ENCODE measurements around the gene TTC39A. TPM values are rescaled to one million over a fixed set of nuclear protein-coding genes. Genes with fewer than 3 reads are reported as not detected.

Gene TTC39A
- total RNA-seq, 1 donor from 2014 or later: 0.28 TPM

- H3K9me3 Mint-ChIP-seq: no peaks in the 10 kb centered on the region
- DNase-seq: no peak
- peaks cover 4% of the 10 kb centered on the region for H3K27me3 Mint-ChIP-seq
- H3K4me1 Mint-ChIP-seq: peaks cover 14% of the 10 kb centered on the region
- no peak overlapping the region for H3K4me3 Mint-ChIP-seq
- H3K36me3 Mint-ChIP-seq (ENCODE audit: low read depth): no peaks in the 10 kb centered on the region
- intact Hi-C loops (cut with micrococcal nuclease): no loop called here
- no peak overlapping the region for H3K27ac Mint-ChIP-seq
Observed at GRCh38 chr1:51316113-51316845, 14.1 kb downstream of the TTC39A start.

DNA sequence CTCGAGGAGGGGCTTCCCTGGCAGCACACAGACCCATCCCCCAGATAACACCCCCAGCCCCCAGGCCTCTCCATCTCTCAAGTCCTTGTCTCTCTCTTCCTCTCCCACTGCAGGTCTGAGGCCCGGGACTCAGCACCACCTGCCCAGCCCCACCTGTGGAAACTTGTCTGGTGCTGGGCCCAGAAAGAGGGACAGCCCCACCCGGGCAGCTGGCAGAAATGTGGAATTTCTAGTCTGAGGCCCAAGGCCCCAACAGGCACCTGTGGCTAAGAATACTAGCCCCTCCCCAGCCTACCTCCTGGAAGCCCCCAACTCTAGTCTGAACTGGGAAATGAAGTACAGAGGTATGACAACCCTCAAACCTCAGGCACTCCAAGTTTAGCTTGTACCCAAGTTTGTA, 15.4 kb downstream of the TTC39A start:
- H3K27me3 Mint-ChIP-seq: peaks cover 4% of the 10 kb centered on the region
- H3K27ac Mint-ChIP-seq: peak overlapping the region; percentile 14
- no peak overlapping the region for H3K4me3 Mint-ChIP-seq
- no peak for DNase-seq
- intact Hi-C loops (cut with micrococcal nuclease): no loop called here
- no peaks in the 10 kb centered on the region for H3K36me3 Mint-ChIP-seq (ENCODE audit: low read depth)
- H3K4me1 Mint-ChIP-seq: peaks cover 18% of the 10 kb centered on the region
- no peaks in the 10 kb centered on the region for H3K9me3 Mint-ChIP-seq

DNA sequence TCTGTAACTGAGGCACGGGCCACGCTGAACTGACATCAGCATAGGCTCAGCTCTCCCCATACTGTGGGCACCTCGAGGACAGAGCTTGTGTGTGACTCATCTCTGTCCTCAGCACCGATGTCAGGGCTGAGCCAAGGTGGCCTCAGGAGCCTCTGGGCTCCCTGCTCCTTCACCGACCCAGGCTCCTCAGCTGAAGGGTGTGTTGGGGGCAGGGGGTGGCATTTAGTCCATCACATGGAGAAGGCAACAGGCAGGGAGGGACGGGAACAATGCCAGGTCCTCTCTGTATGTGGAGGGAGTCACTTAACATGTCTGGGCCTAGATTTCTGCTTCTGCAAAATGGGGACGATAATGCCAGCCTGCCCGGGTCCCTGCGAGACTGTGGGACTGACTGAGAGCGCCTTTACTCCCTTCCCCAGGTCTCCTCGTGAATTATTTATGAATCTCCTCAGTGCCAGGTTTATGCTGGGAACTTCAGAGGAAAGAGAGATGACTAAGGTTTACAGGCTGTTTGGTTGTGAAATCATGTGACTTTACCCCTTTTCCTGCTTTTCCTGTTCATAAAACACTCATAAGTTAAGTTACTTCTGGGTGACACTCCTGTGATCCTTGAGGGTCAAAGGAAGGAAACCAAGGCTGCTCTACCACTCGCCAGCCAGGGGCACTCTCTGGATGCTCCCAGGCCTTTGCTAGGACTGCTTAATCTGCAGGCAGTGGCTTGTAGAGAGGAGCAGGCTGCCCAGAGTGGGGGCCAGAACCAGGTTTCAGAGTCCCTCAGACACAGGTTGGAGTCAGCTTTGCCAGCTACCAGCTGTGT, 16.2 kb downstream of the TTC39A start:
- Mint-ChIP-seq H3K4me1 (peaks cover 18% of the 10 kb centered on the region), H3K4me3 (no peak overlapping the region), H3K36me3 (ENCODE audit: low read depth) (no peaks in the 10 kb centered on the region), H3K27me3 (peaks cover 2% of the 10 kb centered on the region), H3K9me3 (no peaks in the 10 kb centered on the region), H3K27ac (no peak overlapping the region)
- intact Hi-C loops (cut with micrococcal nuclease): no loop called here
- no peak for DNase-seq

- DNase-seq: no peak
- Mint-ChIP-seq H3K27me3 (no peaks in the 10 kb centered on the region), H3K4me1 (peaks cover 18% of the 10 kb centered on the region), H3K4me3 (no peak overlapping the region), H3K9me3 (no peaks in the 10 kb centered on the region), H3K36me3 (ENCODE audit: low read depth) (no peaks in the 10 kb centered on the region), H3K27ac (no peak overlapping the region)
- intact Hi-C loops (cut with micrococcal nuclease): no loop called here
Observed at GRCh38 chr1:51313268-51313852, 17.0 kb downstream of the TTC39A start.

- Mint-ChIP-seq H3K36me3 (ENCODE audit: low read depth) (no peaks in the 10 kb centered on the region), H3K4me1 (peaks cover 18% of the 10 kb centered on the region), H3K27ac (no peak overlapping the region), H3K4me3 (no peak overlapping the region), H3K27me3 (no peaks in the 10 kb centered on the region), H3K9me3 (no peaks in the 10 kb centered on the region)
- intact Hi-C loops (cut with micrococcal nuclease): no loop called here
- DNase-seq: no peak
Observed at GRCh38 chr1:51312718-51313117, 17.6 kb downstream of the TTC39A start.

DNA sequence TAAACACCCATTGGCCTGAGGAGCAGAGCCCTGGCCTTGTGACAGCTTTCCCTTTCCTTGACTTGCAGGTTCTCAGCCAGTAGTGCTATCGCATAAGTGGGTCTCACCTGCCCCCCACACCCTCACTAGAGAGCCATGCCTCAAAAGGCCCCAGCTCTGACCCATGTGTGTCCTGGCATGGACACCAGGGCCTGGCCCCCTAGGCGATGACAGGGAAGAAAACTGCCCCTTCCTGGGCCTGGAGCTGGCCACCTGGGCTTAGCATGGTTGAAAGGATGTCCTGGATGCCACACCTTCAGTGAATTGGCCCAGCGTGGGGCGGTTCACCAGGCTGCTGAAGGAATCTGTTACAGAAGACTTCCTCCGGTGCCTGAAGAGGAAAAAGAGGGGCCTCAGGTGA, 18.5 kb downstream of the TTC39A start:
- intact Hi-C loops (cut with micrococcal nuclease): no loop called here
- Mint-ChIP-seq H3K4me3 (no peak overlapping the region), H3K9me3 (no peaks in the 10 kb centered on the region), H3K27me3 (no peaks in the 10 kb centered on the region), H3K27ac (no peak overlapping the region), H3K36me3 (ENCODE audit: low read depth) (no peaks in the 10 kb centered on the region), H3K4me1 (peaks cover 18% of the 10 kb centered on the region)
- no peak for DNase-seq

DNA sequence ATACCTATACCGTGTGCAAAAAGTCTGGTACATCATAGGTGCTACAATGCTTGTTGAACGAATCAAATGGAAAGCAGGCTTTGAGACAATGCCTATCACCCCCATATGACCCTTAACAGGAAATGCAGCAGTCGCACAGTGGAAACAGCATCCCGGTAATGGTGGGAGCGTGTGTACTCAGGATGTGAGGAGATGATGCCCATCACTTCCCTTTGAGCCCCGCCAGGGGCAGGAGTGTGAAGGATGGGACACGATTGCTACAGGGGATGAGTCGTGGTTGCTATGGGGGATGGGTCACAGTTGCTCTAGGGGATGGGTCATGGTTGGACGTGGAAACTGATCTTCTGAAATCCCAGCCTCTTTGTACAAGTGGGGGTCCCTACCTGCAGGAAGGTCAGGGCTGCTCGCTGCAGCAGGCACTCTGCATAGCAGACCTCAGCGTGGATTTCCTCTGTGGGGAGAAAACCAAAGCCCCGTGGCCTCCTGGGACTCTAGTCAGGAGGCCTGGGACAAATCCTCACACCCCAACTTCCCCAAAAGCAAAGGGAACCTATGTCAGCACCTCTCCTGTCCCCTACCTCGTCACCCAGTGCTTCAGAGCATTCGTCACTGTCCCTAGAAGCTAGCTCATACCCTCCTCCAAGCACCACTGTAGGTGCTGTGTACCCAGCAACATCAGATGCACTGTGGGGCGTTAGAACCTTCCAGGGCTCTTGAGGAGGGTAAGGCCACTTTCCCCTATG, 19.3 kb downstream of the TTC39A start:
- H3K36me3 Mint-ChIP-seq (ENCODE audit: low read depth): no peaks in the 10 kb centered on the region
- no peak for DNase-seq
- peaks cover 18% of the 10 kb centered on the region for H3K4me1 Mint-ChIP-seq
- H3K27me3 Mint-ChIP-seq: no peaks in the 10 kb centered on the region
- intact Hi-C loops (cut with micrococcal nuclease): no loop called here
- no peak overlapping the region for H3K4me3 Mint-ChIP-seq
- H3K27ac Mint-ChIP-seq: no peak overlapping the region
- no peaks in the 10 kb centered on the region for H3K9me3 Mint-ChIP-seq

- Mint-ChIP-seq H3K4me1 (peaks cover 13% of the 10 kb centered on the region), H3K36me3 (ENCODE audit: low read depth) (no peaks in the 10 kb centered on the region), H3K27me3 (no peaks in the 10 kb centered on the region), H3K9me3 (no peaks in the 10 kb centered on the region), H3K27ac (no peak overlapping the region), H3K4me3 (no peak overlapping the region)
- intact Hi-C loops (cut with micrococcal nuclease): no loop called here
- no peak for DNase-seq
Observed at GRCh38 chr1:51309291-51309690, 21.1 kb downstream of the TTC39A start.

- H3K9me3 Mint-ChIP-seq: no peaks in the 10 kb centered on the region
- H3K27me3 Mint-ChIP-seq: no peaks in the 10 kb centered on the region
- H3K4me3 Mint-ChIP-seq: no peak overlapping the region
- H3K27ac Mint-ChIP-seq: no peak overlapping the region
- H3K4me1 Mint-ChIP-seq: peaks cover 11% of the 10 kb centered on the region
- intact Hi-C loops (cut with micrococcal nuclease): no loop called here
- no peak for DNase-seq
- H3K36me3 Mint-ChIP-seq (ENCODE audit: low read depth): no peaks in the 10 kb centered on the region
Observed at GRCh38 chr1:51308636-51309035, 21.7 kb downstream of the TTC39A start.

DNA sequence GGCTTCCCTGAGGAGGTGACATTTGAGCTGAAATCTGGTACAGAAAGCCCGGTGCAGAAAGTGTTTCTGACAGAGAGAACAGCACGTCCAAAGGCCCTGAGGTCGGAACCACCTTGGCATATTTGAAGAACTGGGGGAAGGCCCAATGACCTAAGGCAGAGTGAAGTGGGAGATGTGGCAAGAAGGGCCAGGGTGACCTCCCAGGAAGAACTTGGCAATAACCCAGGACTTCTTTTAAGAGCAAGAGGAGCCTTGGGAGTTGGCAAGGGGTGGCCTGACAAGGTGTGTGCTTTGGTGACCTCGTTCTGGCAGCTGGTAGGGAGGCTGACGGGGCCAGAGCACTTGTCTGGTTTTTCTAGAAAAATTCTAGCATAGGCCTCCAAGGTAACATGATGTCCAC, 23.4 kb downstream of the TTC39A start:
- H3K4me3 Mint-ChIP-seq: no peak overlapping the region
- no peaks in the 10 kb centered on the region for H3K36me3 Mint-ChIP-seq (ENCODE audit: low read depth)
- no peaks in the 10 kb centered on the region for H3K9me3 Mint-ChIP-seq
- H3K4me1 Mint-ChIP-seq: peaks cover 10% of the 10 kb centered on the region
- intact Hi-C loops (cut with micrococcal nuclease): no loop called here
- no peak overlapping the region for H3K27ac Mint-ChIP-seq
- no peak for DNase-seq
- H3K27me3 Mint-ChIP-seq: no peaks in the 10 kb centered on the region

- H3K4me3 Mint-ChIP-seq: no peak overlapping the region
- no peaks in the 10 kb centered on the region for H3K36me3 Mint-ChIP-seq (ENCODE audit: low read depth)
- no peak for DNase-seq
- intact Hi-C loops (cut with micrococcal nuclease): no loop called here
- no peak overlapping the region for H3K27ac Mint-ChIP-seq
- no peaks in the 10 kb centered on the region for H3K27me3 Mint-ChIP-seq
- peaks cover 13% of the 10 kb centered on the region for H3K4me1 Mint-ChIP-seq
- no peaks in the 10 kb centered on the region for H3K9me3 Mint-ChIP-seq
Observed at GRCh38 chr1:51305371-51305823, 25.0 kb downstream of the TTC39A start.

DNA sequence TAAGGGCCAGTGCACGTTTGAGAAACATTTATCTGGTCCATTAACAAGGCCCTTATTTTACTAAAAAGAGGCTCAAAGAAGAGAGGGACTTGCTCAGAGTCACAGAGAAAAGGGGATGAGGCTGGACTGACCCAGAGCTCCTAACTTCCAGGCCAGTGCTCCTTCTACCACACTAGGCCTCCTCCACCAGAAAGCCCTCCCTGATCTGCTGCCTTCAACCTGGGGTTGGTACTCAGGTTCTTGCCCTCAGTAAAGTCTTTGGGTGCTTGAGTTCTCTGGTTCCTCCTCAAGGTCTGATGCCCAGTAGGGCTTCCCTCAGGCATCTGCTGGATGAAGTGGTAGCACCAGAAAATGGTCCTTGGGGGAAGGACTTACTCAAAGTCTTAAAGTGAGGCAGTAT, 26.0 kb downstream of the TTC39A start:
- Mint-ChIP-seq H3K4me3 (no peak overlapping the region), H3K27me3 (no peaks in the 10 kb centered on the region), H3K9me3 (no peaks in the 10 kb centered on the region), H3K27ac (no peak overlapping the region), H3K36me3 (ENCODE audit: low read depth) (no peaks in the 10 kb centered on the region), H3K4me1 (peaks cover 13% of the 10 kb centered on the region)
- no peak for DNase-seq
- intact Hi-C loops (cut with micrococcal nuclease): no loop called here

DNA sequence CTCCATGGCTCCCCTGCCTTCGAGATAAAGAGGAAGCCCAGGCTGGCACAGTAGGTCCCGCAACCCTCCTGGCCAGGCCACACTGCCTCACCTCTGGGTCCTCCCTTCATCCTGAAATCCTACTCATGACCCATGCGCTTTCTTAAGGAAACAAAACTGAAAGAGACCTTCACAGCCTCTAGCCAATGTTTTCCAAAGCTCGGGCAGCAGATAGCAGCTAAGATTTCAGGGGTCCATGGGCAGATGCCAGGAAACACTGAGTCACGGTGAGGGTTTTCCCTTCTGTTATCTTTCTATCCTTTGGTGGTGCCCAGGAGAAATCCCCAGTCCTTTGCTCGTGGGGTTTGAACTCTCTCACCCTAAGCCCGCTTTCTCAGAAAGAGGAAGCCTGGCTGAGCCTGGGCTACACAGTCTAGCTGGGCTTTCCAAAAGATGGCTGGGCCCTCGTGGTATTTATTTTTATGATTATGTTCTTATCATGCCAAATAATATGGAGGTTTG, 26.6 kb downstream of the TTC39A start:
- Mint-ChIP-seq H3K4me1 (peaks cover 13% of the 10 kb centered on the region), H3K27ac (peak overlapping the region; percentile 86), H3K36me3 (ENCODE audit: low read depth) (no peaks in the 10 kb centered on the region), H3K27me3 (no peaks in the 10 kb centered on the region), H3K4me3 (no peak overlapping the region), H3K9me3 (no peaks in the 10 kb centered on the region)
- DNase-seq: no peak
- intact Hi-C loops (cut with micrococcal nuclease): no loop called here
